HepG2 (cell line): ENCODE results near the gene ONECUT2. TPM values are rescaled to one million over a fixed set of nuclear protein-coding genes. Genes with fewer than 3 reads are reported as not detected.
A peak's percentile ranks its signal among the peaks of the same experiment; 100 is the strongest.

Experiments
- DMAP1 ChIP-seq: IDR thresholded peaks from 2 replicates; pipeline ENCODE4 v1.6.1; 2016
- DPF2 ChIP-seq: sonication (generic); formaldehyde crosslinking; IDR thresholded peaks from 2 replicates; pipeline ENCODE4 v1.4.0; 2020; ENCODE audit warnings: mild to moderate bottlenecking, low read depth, missing genetic modification reagents, borderline replicate concordance
- FOXJ3 ChIP-seq: sonication (generic); formaldehyde crosslinking; IDR thresholded peaks from 2 replicates; pipeline ENCODE4 v1.4.0; 2020; ENCODE audit warnings: missing genetic modification reagents, mild to moderate bottlenecking, borderline replicate concordance
- LRRFIP1 ChIP-seq: sonication (generic); formaldehyde crosslinking; conservative IDR thresholded peaks from 2 replicates; pipeline ENCODE4 v1.4.0; 2020; ENCODE audit warnings: missing genetic modification reagents
- NCOA5 ChIP-seq: sonication (generic); formaldehyde crosslinking; IDR thresholded peaks from 2 replicates; pipeline ENCODE4 v1.4.0; 2020; ENCODE audit warnings: missing genetic modification reagents
- RFX3 ChIP-seq: IDR thresholded peaks from 2 replicates; pipeline ENCODE4 v1.6.1; 2016; ENCODE audit warnings: missing biosample characterization, missing genetic modification reagents
- RFXANK ChIP-seq: IDR thresholded peaks from 2 replicates; pipeline ENCODE4 v1.6.1; 2016
- SATB2 ChIP-seq: sonication (generic); formaldehyde crosslinking; IDR thresholded peaks from 2 replicates; pipeline ENCODE4 v1.5.0; 2020; ENCODE audit warnings: missing genetic modification reagents
- SNAPC2 ChIP-seq: sonication (generic); formaldehyde crosslinking; IDR thresholded peaks from 2 replicates; pipeline ENCODE4 v1.8.1; 2022; ENCODE audit warnings: mild to moderate bottlenecking, missing genetic modification reagents
- SOX13 ChIP-seq, 3 experiments: fragments of 450-650 bp in 1 of 3; sonication (generic) in 1 of 3; formaldehyde crosslinking in 1 of 3; IDR thresholded peaks in 2 of 3; conservative IDR thresholded peaks in 1 of 3; 2 replicates each; pipeline versions ENCODE4 v1.5.0 to v1.6.1; 2016 to 2020; ENCODE audit warnings: antibody characterized with exemption in 1 of 3, mild to moderate bottlenecking in 1 of 3, missing compliant biosample characterization in 1 of 3, missing genetic modification reagents in 1 of 3, moderate library complexity in 1 of 3
- TARDBP ChIP-seq: sonication (generic); formaldehyde crosslinking; IDR thresholded peaks from 2 replicates; pipeline ENCODE4 v1.8.0; 2022; ENCODE audit warnings: mild to moderate bottlenecking, missing genetic modification reagents
- TBX2 ChIP-seq: sonication (generic); formaldehyde crosslinking; IDR thresholded peaks from 2 replicates; pipeline ENCODE4 v1.5.0; 2020; ENCODE audit warnings: missing genetic modification reagents, mild to moderate bottlenecking, borderline replicate concordance
- ZBTB7A ChIP-seq: sonication (generic); formaldehyde crosslinking; IDR thresholded peaks from 2 replicates; pipeline ENCODE4 v1.8.0; 2022; ENCODE audit warnings: mild to moderate bottlenecking, missing genetic modification reagents
- ZNF703 ChIP-seq: sonication (generic); formaldehyde crosslinking; IDR thresholded peaks from 2 replicates; pipeline ENCODE4 v1.5.1; 2020; ENCODE audit warnings: missing genetic modification reagents, mild to moderate bottlenecking, moderate library complexity, borderline replicate concordance
- polyA plus RNA-seq, 8 experiments: library from polyadenylated mRNA; depleted of rRNA in 3 of 8; stranded (reverse) in 7 of 8; unstranded in 1 of 8; fragments of >200 nt; fragmentation: Illumina TruSeq in 4 of 8; extraction: Trizol in 4 of 8; gene quantifications; 2 replicates each; pipeline versions ENCODE4 v1.2.1 to v1.2.3, GENCODE V29; 2011 to 2016; ENCODE audit warnings: low read depth in 4 of 8, missing spikeins in 1 of 8, mixed read lengths in 1 of 8; ENCODE audit not compliant: insufficient read depth in 1 of 8
- total RNA-seq, 5 experiments: library from RNA; depleted of rRNA; stranded (reverse); fragments of >200 nt; fragmentation: Illumina TruSeq; extraction: Trizol; gene quantifications; 2 replicates each; pipeline ENCODE4 v1.2.3, GENCODE V29; 2016; ENCODE audit warnings: low read depth in 1 of 5
- TF ChIP-seq, protein P1 (sequence below): sonication (generic); formaldehyde crosslinking; IDR thresholded peaks from 2 replicates; pipeline ENCODE4 v1.4.0; 2020; ENCODE audit warnings: missing genetic modification reagents, mild to moderate bottlenecking, borderline replicate concordance
- TF ChIP-seq, protein P2 (sequence below): sonication (generic); formaldehyde crosslinking; IDR thresholded peaks from 2 replicates; pipeline ENCODE4 v1.4.0; 2020; ENCODE audit warnings: mild to moderate bottlenecking, missing genetic modification reagents
- TF ChIP-seq, protein P3 (sequence below): sonication (generic); formaldehyde crosslinking; IDR thresholded peaks from 2 replicates; pipeline ENCODE4 v1.5.1; 2020; ENCODE audit warnings: missing genetic modification reagents, mild to moderate bottlenecking, borderline replicate concordance
- TF ChIP-seq, protein P4 (sequence below): sonication (generic); formaldehyde crosslinking; IDR thresholded peaks from 2 replicates; pipeline ENCODE4 v1.5.0; 2020; ENCODE audit warnings: mild to moderate bottlenecking, missing genetic modification reagents

The ONECUT2 gene
- total and polyA plus RNA-seq, 2 of the 13 experiments (the other 11 are each of a cell fraction or from before 2014, with no cell fraction given): 3.0 to 3.2 TPM

DNA sequence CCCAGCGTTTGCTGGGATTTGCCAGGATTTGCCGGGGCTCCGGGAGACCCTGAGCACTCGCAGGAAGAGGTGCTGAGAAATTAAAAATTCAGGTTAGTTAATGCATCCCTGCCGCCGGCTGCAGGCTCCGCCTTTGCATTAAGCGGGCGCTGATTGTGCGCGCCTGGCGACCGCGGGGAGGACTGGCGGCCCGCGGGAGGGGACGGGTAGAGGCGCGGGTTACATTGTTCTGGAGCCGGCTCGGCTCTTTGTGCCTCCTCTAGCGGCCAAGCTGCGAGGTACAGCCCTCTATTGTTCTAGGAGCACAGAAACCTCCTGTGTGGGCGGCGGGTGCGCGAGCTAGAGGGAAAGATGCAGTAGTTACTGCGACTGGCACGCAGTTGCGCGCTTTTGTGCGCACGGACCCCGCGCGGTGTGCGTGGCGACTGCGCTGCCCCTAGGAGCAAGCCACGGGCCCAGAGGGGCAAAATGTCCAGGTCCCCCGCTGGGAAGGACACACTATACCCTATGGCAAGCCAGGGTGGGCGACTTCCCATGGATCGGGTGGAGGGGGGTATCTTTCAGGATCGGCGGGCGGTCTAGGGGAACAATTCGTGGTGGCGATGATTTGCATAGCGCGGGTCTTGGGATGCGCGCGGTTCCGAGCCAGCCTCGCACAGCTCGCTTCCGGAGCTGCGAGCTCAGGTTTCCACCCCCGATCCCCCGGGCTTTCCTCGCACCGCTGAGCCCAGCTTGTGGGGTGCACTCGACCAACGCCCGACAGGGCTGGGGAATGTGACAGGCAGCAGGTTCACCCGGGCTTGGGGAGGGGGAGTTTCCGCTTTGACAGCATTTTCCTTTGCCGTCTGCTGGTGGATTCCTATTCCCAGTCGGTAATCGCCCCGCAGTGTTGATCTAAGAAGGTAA lies 2.8 kb downstream of the ONECUT2 start (continued):
- TF ChIP-seq DPF2 (CRISPR knock-in tag) (no peak), ZBTB7A (CRISPR knock-in tag) (no peak), FOXJ3 (CRISPR knock-in tag) (no peak), DMAP1 (CRISPR knock-in tag) (peak; percentile 39; the same call in 1 of the 2 replicates), NCOA5 (no peak), TBX2 (CRISPR knock-in tag) (peak; percentile 73), TARDBP (CRISPR knock-in tag) (no peak), SOX13 (IDR thresholded peaks at IDR 0.05) (peak; percentile 83), SOX13 (CRISPR knock-in tag; conservative IDR thresholded peaks at IDR 0.05 in 1 of 2, IDR thresholded peaks at IDR 0.05 in 1 of 2) (peak in 1 of 2 experiments; percentile 95; a peak in 2 of 4 replicates), RFXANK (CRISPR knock-in tag) (no peak), SATB2 (CRISPR knock-in tag) (no peak), RFX3 (no peak), SNAPC2 (CRISPR knock-in tag) (no peak), LRRFIP1 (CRISPR knock-in tag) (no peak), ZNF703 (CRISPR knock-in tag) (no peak)
- TF ChIP-seq, protein P1, sequence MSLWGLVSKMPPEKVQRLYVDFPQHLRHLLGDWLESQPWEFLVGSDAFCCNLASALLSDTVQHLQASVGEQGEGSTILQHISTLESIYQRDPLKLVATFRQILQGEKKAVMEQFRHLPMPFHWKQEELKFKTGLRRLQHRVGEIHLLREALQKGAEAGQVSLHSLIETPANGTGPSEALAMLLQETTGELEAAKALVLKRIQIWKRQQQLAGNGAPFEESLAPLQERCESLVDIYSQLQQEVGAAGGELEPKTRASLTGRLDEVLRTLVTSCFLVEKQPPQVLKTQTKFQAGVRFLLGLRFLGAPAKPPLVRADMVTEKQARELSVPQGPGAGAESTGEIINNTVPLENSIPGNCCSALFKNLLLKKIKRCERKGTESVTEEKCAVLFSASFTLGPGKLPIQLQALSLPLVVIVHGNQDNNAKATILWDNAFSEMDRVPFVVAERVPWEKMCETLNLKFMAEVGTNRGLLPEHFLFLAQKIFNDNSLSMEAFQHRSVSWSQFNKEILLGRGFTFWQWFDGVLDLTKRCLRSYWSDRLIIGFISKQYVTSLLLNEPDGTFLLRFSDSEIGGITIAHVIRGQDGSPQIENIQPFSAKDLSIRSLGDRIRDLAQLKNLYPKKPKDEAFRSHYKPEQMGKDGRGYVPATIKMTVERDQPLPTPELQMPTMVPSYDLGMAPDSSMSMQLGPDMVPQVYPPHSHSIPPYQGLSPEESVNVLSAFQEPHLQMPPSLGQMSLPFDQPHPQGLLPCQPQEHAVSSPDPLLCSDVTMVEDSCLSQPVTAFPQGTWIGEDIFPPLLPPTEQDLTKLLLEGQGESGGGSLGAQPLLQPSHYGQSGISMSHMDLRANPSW: no peak
- TF ChIP-seq, protein P2, sequence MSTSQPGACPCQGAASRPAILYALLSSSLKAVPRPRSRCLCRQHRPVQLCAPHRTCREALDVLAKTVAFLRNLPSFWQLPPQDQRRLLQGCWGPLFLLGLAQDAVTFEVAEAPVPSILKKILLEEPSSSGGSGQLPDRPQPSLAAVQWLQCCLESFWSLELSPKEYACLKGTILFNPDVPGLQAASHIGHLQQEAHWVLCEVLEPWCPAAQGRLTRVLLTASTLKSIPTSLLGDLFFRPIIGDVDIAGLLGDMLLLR: no peak
- TF ChIP-seq, protein P3, sequence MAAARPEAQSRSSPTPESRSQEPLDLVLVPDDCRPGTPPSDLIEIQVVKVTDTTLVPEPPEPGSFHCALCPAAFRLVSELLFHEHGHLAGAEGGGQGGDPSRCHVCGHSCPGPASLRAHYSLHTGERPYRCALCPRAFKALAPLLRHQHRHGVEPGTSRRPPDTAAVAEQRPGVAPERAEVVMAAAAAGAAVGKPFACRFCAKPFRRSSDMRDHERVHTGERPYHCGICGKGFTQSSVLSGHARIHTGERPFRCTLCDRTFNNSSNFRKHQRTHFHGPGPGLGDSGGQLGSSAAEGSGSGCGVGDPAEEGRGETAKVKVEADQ: peak; percentile 58; the same call in 1 of the 2 replicates
- TF ChIP-seq, protein P4, sequence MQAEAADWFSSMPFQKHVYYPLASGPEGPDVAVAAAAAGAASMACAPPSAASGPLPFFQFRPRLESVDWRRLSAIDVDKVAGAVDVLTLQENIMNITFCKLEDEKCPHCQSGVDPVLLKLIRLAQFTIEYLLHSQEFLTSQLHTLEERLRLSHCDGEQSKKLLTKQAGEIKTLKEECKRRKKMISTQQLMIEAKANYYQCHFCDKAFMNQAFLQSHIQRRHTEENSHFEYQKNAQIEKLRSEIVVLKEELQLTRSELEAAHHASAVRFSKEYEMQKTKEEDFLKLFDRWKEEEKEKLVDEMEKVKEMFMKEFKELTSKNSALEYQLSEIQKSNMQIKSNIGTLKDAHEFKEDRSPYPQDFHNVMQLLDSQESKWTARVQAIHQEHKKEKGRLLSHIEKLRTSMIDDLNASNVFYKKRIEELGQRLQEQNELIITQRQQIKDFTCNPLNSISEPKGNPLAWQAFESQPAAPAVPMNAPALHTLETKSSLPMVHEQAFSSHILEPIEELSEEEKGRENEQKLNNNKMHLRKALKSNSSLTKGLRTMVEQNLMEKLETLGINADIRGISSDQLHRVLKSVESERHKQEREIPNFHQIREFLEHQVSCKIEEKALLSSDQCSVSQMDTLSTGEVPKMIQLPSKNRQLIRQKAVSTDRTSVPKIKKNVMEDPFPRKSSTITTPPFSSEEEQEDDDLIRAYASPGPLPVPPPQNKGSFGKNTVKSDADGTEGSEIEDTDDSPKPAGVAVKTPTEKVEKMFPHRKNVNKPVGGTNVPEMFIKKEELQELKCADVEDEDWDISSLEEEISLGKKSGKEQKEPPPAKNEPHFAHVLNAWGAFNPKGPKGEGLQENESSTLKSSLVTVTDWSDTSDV (CRISPR knock-in tag): no peak
